HG02884 (cell line): ENCODE data around the gene ARHGAP15.
A peak's percentile ranks its signal among the peaks of the same experiment; 100 is the strongest.

Source experiments
- ATAC-seq: cut with Tn5 transposase; IDR thresholded peaks from one replicate; pipeline ENCODE4 v1.9.1; 2021; ENCODE audit warnings: mild to moderate bottlenecking, moderate library complexity; ENCODE audit not compliant: unreplicated experiment

Gene ARHGAP15

DNA sequence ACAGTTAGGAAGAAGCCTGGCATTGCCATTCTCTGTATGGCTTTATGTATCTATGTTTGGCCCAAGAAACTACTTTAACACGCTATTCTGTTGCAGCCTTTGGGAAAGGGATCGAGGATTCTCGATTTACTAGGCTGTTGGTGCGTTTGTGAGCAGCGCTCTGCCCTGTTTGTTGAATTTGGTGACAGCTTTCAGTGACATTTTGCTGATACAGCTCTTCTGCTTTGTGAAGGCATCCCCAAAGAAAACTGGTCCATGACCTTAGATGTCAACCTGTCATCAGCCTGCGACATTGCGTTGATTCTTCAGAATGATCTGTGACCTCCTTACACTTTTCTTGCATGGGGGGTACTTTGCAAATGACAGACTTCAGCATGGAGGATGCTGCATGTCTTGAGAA is 431.5 kb downstream of the ARHGAP15 start:
- no peak for ATAC-seq

DNA sequence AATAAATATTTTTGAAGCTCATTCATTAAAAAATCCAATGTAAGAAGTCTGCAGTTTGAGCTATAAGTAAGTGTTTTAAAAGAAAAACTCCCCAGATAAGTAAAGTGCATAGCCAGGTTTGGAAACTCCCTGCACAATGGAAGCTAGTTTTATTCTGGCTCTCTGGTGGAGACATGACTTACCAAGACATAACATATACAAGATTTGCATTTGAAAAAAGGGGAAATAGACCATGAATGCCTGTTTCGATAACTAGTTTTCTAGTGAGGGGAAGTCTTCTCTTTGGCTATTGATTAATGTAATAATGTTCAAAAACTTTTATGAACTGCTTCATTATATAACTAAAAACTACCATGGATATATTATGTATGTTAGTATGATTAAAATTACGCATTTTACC is 435.2 kb downstream of the ARHGAP15 start:
- peak; percentile 88 for ATAC-seq

GRCh38 chr2:143571747-143572146 is 442.5 kb downstream of the ARHGAP15 start:
- no peak for ATAC-seq

GRCh38 chr2:143572421-143572820 is 443.2 kb downstream of the ARHGAP15 start:
- ATAC-seq = no peak

DNA sequence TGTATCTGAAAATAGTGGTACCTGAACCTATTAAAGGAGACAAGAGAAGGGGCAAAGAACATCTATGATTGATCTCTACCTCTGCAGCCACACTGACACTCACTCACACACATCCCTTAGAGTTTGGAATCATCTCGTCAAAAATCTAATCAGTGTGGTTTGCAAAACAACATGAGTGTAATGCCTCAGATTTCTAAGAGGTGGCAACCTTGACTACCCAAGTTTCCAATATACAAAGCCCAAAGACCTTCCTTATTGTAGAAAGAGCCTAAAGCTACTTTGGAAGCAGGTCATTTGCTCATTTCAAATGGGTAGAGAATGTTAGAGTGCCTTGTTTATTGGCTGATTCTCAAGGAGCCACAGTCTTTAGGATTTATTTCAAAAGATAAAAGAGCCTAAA is 444.9 kb downstream of the ARHGAP15 start:
- ATAC-seq = no peak

DNA sequence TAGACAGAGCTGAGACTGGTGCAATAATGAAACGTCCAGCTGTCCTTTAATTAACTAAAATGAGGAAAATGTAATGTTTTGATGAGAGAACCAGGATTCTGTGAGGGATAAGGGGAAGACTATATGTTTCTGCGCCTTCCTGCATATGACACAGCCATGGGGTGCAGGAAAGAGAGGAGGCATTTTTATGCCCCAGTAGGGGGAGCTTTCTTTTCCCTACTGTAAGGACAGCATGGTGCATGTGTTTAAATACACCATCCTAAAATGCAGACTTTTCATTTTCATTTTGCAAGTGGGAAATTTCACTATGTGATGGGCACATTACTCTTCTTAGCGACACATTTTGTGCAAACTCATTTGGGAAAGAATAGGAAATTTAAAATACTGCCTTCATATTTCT is 446.1 kb downstream of the ARHGAP15 start:
- ATAC-seq = no peak

DNA sequence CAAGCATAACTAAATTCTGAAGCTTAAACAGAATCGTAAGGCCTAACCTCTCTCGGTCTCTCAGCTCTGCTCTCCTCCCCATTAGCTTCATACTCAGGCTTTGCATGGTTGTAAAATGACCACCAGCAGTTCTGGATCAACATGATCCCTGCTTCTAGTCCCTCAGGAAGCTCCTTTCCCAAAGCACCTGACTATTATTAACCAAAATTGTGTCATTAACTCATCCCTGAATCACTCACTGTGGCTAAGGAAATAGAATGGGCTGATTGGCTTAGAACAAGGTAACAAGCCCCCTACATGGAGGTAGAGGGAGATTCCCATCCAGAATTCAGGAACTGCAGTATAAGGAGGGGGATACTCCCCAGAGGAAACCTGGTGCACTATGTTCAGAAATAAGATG is 448.3 kb downstream of the ARHGAP15 start:
- no peak for ATAC-seq

GRCh38 chr2:143579456-143579855 is 450.2 kb downstream of the ARHGAP15 start:
- no peak for ATAC-seq

DNA sequence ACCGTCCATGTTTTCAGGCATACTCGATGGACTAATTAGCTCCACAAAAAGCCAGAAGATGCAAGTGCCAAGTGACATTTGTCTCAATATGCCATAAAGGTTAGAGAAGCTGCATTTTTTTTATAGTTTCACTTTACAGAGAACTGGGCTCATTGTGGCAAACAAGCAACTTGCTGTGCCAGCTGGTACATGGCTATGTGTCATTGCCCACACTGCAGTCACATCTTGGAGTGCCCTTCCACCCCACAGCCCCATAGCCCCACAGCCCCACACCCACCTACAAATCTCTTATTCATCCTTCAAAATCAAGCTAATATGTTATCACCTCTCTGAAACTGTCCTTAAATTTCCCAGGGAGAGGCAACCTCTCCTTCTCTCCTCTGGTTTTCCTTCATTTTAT is 451.9 kb downstream of the ARHGAP15 start:
- ATAC-seq = no peak

DNA sequence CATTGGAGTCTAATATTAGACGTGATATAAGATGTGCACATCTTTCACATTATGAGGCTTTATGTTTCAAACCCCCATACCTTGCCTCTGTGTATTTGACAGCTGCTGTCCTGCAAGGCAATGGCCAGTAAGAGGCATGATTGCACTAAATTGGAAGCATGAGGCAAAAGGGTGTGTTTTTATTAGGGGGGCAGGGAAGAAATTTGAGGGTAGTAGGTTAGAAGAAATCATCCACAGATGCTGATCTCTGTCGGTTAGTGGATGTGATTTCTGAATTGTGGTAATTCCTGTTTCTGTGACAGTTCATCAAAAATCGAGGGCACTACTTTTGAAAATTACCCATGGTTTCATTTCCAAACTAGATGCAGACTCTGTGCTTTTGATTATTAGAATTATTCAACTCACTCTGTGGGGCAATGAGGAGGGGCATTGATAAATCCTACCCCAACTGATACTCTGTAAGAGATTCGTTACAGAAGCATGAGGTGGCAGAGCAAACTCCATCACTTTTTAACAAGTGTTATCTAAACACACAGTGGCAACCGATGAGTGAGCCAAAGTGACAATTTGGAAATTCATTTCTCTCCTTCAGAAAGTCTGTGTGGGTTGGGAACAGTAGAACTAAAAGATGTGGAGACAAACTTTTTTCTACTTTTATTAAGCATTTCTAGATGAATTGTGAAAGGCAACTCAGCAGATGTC is 453.0 kb downstream of the ARHGAP15 start:
- no peak for ATAC-seq

DNA sequence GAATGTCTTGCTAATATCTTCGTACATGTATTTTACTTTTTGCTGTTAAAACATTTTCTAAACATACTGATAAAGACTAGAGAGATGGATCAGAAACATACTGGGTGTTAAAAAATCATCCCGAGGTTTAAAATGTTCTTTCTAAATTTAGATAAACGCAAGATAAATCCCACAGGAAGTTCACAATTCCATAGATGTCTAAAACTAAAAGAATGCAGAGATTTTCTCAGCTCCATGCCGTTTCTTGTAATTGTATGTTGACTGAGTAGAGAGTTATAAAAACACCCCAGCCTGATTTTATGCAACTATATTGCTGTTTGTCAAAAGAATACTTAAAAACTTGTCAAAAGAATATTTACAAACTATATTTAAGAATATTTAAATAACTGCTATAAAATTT is 455.7 kb downstream of the ARHGAP15 start:
- no peak for ATAC-seq

DNA sequence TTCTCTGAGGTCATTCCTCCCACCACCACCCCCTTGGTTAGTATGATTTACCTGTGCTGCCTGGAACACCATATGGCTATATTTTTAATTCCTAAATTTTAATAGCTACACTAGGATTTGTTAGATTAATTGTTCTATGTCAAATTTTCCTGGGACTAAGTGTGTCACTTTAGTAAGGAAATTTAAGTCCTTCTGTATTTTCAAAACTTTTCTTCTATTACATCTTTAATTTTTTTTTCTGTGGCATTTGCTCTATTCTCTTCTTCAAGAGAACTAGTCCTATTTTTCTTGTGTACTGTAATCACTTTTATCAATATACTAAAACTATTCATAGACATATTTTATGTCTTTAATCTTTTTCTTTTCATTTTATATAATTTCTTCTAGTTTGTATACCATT is 456.9 kb downstream of the ARHGAP15 start:
- no peak for ATAC-seq

DNA sequence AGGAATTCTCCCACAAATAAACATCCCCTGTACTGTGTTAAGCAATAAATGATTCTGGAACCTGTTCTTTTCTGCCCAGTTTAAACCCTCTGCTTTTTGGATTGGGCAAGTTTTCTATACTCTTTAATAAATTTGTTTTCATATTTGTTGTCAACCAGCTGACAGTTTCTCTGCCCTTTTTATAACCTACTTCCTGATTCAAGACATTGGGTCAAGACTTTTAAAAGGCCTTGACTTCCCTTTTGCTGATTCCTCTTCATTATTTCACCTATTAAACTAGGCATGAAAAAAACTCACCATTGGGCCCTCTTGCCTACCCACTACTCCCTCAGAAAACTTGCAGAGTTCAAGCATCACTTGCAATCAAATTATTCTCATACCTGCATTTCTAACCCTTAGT is 459.5 kb downstream of the ARHGAP15 start:
- no peak for ATAC-seq

GRCh38 chr2:143594161-143594560 is 464.9 kb downstream of the ARHGAP15 start:
- ATAC-seq = no peak

GRCh38 chr2:143594745-143595144 is 465.5 kb downstream of the ARHGAP15 start:
- ATAC-seq = no peak

GRCh38 chr2:143600116-143600515 is 470.9 kb downstream of the ARHGAP15 start:
- ATAC-seq = no peak

DNA sequence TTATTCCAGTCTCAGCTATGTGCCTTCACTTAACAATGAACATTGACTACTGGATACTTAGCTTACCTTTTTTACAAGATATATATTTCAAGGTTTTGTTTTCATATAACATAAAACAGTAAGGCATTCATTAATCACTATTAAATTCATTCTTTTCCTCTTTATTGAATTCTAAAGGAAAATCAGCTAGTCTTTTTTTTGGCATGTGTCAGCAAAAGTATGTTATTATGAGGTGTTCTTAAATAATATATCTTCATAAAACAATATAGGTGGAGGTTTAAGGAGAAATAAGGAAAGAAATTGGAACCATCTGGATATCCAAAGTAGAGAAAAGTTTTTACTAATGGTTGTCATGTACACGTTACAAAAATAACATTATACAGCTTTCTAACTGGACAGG is 472.6 kb downstream of the ARHGAP15 start:
- ATAC-seq = no peak

DNA sequence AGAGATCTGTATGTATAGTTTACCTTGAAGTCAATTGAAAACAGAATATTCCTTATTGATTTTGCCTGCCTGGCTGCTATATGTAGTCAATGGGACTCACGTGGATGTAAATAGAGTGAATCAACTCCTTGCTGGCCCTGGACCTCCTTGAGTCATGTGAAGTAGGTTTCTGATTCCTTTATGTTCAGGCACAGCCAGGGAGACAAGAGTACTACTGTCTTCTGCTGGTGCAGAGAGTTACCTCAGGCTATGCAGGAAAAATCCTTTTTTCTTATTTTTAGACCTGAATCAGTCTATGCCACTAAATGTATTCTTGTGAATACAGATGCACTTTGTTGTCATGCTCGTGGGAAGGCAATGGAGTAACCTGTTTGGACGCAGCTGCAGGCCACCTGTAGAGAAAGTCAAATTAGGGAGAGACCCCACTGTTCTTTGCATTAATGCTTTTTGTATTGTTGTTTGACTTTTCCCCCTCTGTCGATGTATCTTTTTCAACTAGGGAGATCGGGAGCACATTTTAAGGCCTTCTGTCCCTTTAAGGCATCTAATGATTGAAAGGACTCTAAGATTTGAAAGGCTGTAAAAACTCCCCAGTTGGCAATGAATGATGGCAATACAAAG is 473.9 kb downstream of the ARHGAP15 start:
- no peak for ATAC-seq

DNA sequence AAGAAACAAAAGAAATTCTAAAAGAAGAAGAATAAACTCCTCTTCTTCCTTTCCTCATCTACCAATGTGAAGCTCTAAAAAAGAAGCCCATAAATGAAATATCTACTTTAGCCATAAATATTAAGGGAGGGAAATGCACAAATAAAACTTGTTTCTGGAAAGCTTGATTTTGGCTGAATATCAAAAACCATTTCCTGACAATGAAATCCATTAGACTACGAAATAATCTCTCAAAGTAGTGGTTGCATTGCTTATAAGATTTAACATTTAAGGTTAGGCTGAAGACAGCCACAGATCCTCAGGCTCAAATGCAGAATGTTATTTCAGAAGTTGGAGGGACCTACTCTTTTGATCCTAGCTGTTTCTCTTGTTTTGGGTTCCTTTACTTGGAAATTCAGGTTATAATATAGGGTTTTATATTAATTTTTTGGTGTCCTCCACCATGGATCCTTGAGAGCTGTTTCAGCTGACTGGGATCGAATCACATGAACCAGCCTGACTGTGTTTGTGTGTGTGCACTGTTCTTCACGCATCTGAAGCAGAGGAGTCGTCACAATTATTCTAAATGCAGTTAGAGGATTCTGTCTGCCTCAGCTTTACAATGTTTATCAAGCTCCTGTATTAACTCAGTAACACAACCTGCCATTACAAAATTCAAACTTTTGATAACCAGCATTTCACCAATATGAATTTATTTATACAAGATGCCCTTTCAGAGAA is 474.8 kb downstream of the ARHGAP15 start:
- no peak for ATAC-seq

GRCh38 chr2:143604566-143604959 is 475.3 kb downstream of the ARHGAP15 start:
- ATAC-seq = no peak

GRCh38 chr2:143607231-143608062 is 478.2 kb downstream of the ARHGAP15 start:
- no peak for ATAC-seq
